Tracheal epithelial cell (primary cell): ENCODE results near the gene DDX11. TPM values are rescaled to one million over a fixed set of nuclear protein-coding genes. Genes with fewer than 3 reads are reported as not detected.

Source experiments
- total RNA-seq: library from RNA; depleted of rRNA; stranded (reverse); fragments of >200 nt; gene quantifications from 2 replicates; pipeline ENCODE4 v1.2.1, GENCODE V29; 2014

Gene DDX11
- 13.3 and 20.9 TPM in 2 replicates for total RNA-seq

DNA sequence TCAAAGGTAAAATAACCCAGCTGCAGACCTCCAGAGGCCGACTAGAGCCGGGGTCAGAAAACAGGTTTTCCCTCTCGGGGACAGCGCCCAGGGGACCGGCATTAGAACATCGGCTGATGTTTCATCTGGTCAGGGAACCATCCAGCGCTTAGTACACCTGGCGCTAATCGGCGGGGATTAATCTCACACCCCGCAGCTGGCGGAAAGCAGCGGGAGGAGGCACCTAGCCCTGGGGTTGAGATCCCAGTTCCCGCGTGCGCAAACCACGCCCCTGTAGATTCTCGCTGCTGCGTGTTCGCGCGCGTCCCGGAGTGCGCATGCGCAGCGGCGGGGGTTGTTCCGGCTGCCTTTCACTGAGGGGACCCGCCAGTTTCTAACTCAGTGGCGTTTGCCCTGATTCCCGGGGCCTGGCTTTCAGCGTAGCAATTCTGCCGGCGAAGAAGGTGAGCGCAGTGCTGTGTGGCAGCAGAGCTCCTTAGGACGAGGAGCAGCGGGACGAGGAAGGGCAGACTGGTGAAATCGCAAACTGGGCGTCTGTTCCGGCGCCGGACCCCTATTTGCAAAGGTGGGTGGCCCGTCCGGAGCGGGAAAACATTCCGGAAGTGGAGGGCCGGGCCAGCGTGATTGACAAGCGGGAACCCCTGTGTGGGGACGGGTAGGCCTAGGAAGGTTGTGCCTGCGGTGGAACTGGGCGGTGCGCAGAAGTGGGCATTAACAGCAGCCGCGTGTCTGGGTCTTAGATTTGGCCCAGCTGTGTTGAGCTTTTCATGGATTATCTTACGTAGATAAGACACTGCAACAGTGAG is at the start of gene DDX11:
Gene DDX11 (plus strand): TSS at position 334 of the 806 bp plus-strand sequence. CDS start 4,534 bp downstream, outside the sequence.

Other genes with a start within 250 kb of the DDX11 start
- gene TSPAN11, start 147.1 kb upstream of the DDX11 start, total RNA-seq = under 0.01 TPM in 2 replicates